ENCODE data around the gene TNFRSF19. TPM values are rescaled to one million over a fixed set of nuclear protein-coding genes. Genes with fewer than 3 reads are reported as not detected.
A peak's percentile ranks its signal among the peaks of the same experiment; 100 is the strongest.

TNFRSF19 gene
- total and polyA plus RNA-seq, 2 of the 8 experiments (the other 6 are each of a cell fraction or from before 2014, with no cell fraction given) = 0.50 to 0.95 TPM

GRCh38 chr13:23613596-23613995 is 43.4 kb downstream of the TNFRSF19 start:
- Histone ChIP-seq H3K27me3 (replicated peaks in 1 of 4; ENCODE audit: control insufficient read depth in 3 of 4, extremely low read depth in 1 of 4, insufficient read depth in 3 of 4, low read length in 3 of 4) (no peaks in the 10 kb centered on the region; a peak in 1 of 7 replicates), H3K9me3 (ENCODE audit: insufficient read depth in 2 of 2, low read depth in 1 of 2, low read length in 1 of 2) (no peaks in the 10 kb centered on the region)

More at GRCh38 chr13:23613596-23613995, 43.4 kb downstream of the TNFRSF19 start:
- Histone ChIP-seq H3K23me2 (ENCODE audit: low read depth, low read length) (no peaks in the 10 kb centered on the region), H3K4me1 (replicated peaks in 1 of 4; ENCODE audit: control insufficient read depth in 3 of 4, insufficient read depth in 4 of 4, low read length in 3 of 4) (peaks cover 0 to 9% (median 4%) of the 10 kb centered on the region in 4 experiments; a peak in 3 of 7 replicates), H3K9ac (replicated peaks in 1 of 4; ENCODE audit: extremely low read depth in 1 of 4, low read depth in 3 of 4, low read length in 3 of 4) (no peak overlapping the region), H2AFZ (ENCODE audit: low read length) (peak overlapping the region; percentile 33; the same call in 1 of the 2 replicates), H2BK15ac (ENCODE audit: low read length) (no peak overlapping the region), H4K20me1 (replicated peaks in 1 of 2; ENCODE audit: control insufficient read depth in 1 of 2, insufficient read depth in 2 of 2, low read length in 2 of 2) (no peaks in the 10 kb centered on the region), H3K14ac (ENCODE audit: insufficient read length) (no peak overlapping the region), H3K4me3 (ENCODE audit: extremely low read depth in 1 of 4, insufficient read depth in 2 of 4, low read depth in 3 of 4, low read length in 4 of 4) (no peak overlapping the region), H3K4ac (replicated peaks; ENCODE audit: insufficient read length, low read depth, low read length) (no peak overlapping the region), H4K91ac (replicated peaks; ENCODE audit: insufficient read length, low read length) (no peak overlapping the region), H2BK120ac (replicated peaks; ENCODE audit: low read depth, low read length) (no peak overlapping the region), H3K56ac (replicated peaks; ENCODE audit: insufficient read length, low read depth, low read length) (no peak overlapping the region), H3K27ac (ENCODE audit: low read depth, low read length) (no peak overlapping the region), H3K79me2 (ENCODE audit: control insufficient read depth in 1 of 2, insufficient read depth in 2 of 2, low read length in 2 of 2) (no peaks in the 10 kb centered on the region), H2BK5ac (ENCODE audit: low read depth, low read length) (no peak overlapping the region), H2BK20ac (ENCODE audit: low read length) (no peak overlapping the region), H2AK5ac (ENCODE audit: low read depth, low read length) (no peak overlapping the region), H3K36me3 (ENCODE audit: control insufficient read depth in 2 of 4, insufficient read depth in 4 of 4, low read length in 3 of 4) (no peaks in the 10 kb centered on the region), H4K8ac (ENCODE audit: extremely low read depth, insufficient read depth, low read length) (no peak overlapping the region), H3K79me1 (ENCODE audit: low read depth, low read length) (no peaks in the 10 kb centered on the region), H3K18ac (ENCODE audit: extremely low read depth, low read length) (no peak overlapping the region), H2BK12ac (ENCODE audit: low read depth, low read length) (no peak overlapping the region), H4K5ac (ENCODE audit: insufficient read length, low read depth, low read length) (no peak overlapping the region), H3K23ac (ENCODE audit: insufficient read length) (no peak overlapping the region), H3K4me2 (ENCODE audit: insufficient read depth in 1 of 2, low read depth in 2 of 2, low read length in 2 of 2) (no peak overlapping the region)
- 84% methylated on average over 3 of the region's 3 CpGs; no CpG with 5 or more reads in 1 of the 2 experiments for WGBS, 2 experiments (ENCODE audit: extremely low coverage in 1 of 2, insufficient coverage in 1 of 2, insufficient read length in 1 of 2, insufficient replicate concordance in 2 of 2, low coverage in 1 of 2, low lambda C conversion rate in 2 of 2, missing lambda C conversion rate in 1 of 2)
- ChIA-PET POLR2A (ENCODE audit: partially characterized antibody) (no interaction called here), CTCF (ENCODE audit: partially characterized antibody) (interaction anchor here (0.7 to 0.9 kb wide), 2 partner anchors 15 to 95 kb away, joined by 3 to 4 read pairs; no protein-coding TSS in a partner anchor)
- no peak for FAIRE-seq
- no peak for DNase-seq (ENCODE audit: low read depth in 1 of 2, low spot score in 2 of 2)
- TF ChIP-seq CEBPB (IDR thresholded peaks at IDR 0.05; ENCODE audit: low read depth, low read length) = no peak
- no peak for TF ChIP-seq PHF8 (conservative IDR thresholded peaks at IDR 0.05; ENCODE audit: low read depth, low read length)
- TF ChIP-seq HDAC2 (IDR thresholded peaks at IDR 0.05; ENCODE audit: borderline replicate concordance in 1 of 2, low read depth in 2 of 2, low read length in 2 of 2) = no peak
- TF ChIP-seq RBBP5 (IDR thresholded peaks at IDR 0.05; ENCODE audit: borderline replicate concordance, low read depth, low read length) = no peak
- TF ChIP-seq NRF1 (IDR thresholded peaks at IDR 0.05; ENCODE audit: low read depth, low read length) = no peak
